HT1080 (cell line): ENCODE data around the gene GMNC. TPM values are rescaled to one million over a fixed set of nuclear protein-coding genes. Genes with fewer than 3 reads are reported as not detected.
"Not testable (repeated sequence)": the region's sequence is repeated elsewhere in the genome, so short reads cannot be mapped to it uniquely, and the experiment has no call there.

Source experiments
- DNase-seq: peaks from one replicate; pipeline ENCODE4 v3.0.0-alpha.2; 2015; ENCODE audit warnings: low read depth
- polyA plus RNA-seq, 2 experiments: library from polyadenylated mRNA; depleted of rRNA; stranded (reverse); fragments of >200 nt; gene quantifications; 2 replicates each; pipeline ENCODE4 v1.2.3, GENCODE V29; 2015
- total RNA-seq: library from RNA; depleted of rRNA; stranded (reverse); fragments of >200 nt; shearing (Covaris generic); gene quantifications from 2 replicates; pipeline ENCODE4 v1.2.3, GENCODE V29; 2014; rRNA removed

Gene GMNC, protein sequence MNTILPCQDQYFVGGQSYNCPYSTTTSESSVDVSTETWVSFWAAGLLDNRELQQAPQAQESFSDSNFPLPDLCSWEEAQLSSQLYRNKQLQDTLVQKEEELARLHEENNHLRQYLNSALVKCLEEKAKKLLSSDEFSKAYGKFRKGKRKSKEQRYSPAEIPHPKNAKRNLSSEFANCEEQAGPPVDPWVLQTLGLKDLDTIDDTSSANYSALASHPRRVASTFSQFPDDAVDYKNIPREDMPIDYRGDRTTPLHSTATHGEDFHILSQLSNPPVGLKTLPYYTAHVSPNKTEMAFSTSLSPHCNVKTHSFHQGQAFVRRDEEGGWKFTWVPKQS
- not detected in 2 replicates for total RNA-seq
- not detected in 2 replicates for polyA plus RNA-seq (2015; cell fraction: cytosol; rRNA removed)
- not detected in 2 replicates for polyA plus RNA-seq (2015; cell fraction: nucleus; rRNA removed)

DNA sequence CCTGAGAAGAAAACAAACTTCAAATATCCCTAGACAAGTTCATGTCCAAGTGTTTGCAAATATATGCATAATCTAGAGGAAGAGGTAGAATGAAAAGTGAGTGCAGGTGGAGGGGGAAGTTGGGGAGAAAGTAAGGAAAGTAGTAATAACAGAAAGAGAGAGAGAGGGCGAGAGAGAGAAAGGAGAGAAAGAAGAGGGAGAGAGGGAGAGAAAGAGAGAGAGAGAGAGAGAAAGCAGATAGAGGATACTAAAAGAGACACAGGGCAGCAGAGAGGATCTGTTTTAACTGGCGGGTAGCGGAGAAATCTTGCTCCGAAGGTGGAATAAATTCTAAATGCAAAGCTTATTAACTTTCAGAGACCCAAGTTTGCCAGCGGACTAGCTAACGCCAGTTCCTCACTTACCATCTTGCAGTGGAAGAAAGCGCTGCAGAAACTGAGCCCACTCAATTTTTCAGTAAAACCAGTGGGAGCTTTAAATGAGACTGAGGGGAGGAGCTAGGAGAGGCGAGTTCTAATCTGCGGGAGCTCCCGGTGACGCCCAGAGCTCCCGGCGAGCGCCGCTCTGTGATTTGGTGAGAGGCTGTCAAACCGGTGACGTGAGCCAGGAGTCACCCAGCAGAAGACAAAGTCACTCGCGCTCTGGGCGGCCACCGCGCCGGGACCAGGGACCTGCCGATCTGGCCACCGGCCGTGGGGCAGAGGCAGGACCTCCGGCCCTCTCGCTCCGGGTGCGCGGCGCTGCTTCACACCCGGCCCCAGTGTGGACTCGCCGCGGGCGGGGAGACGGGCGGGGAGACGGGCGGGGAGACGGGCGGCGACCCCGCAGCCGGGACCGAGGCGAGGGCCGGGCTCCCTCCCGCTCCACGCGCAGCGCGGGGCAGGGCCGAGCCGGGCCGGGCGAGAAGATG is at the start of gene GMNC:
TSS of gene GMNC (minus strand) at position 486 of the 910 bp plus-strand sequence. CDS start at position 407, 79 bp downstream.
- peak; percentile 56 for DNase-seq

DNA sequence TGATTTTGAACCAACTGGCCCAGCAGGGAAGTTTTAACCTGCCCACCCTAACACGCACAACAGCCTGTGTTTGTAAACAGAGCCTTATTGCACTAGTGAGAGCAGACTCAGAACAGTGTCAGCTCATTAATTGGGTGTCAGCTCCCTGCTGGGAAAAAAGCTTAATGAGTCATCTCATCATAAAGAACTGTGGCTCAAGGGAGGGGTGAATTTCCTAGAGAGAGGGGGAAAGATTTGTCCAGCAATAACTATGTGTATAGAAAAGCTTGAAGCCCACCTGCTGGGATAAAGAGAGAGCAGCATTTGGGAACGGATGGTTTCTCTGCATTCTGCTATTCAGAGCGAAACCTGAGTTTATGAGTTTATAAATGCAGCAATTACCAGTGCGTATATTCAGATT is 48.9 kb upstream of the GMNC start:
- peak; percentile 14 for DNase-seq

DNA sequence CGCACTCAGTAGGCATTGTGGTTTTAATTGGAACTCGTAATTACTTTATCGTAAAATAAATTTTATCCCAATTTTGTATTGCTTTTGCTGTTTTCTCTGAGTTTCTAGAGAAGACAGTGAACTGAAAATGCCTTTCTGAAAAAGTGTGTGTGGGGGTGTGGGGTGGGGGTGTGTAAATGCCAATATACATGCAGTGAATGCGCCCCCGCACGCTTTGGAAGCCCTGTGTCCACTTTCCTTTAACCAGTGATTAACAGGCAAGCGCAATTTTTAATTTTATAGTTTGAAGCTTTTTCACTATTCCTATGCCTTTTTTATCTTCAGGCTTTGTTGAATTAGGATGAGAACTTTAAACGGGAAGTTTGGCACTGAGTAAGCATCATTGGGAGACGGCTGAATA is 47.4 kb upstream of the GMNC start:
- DNase-seq, result no peak

DNA sequence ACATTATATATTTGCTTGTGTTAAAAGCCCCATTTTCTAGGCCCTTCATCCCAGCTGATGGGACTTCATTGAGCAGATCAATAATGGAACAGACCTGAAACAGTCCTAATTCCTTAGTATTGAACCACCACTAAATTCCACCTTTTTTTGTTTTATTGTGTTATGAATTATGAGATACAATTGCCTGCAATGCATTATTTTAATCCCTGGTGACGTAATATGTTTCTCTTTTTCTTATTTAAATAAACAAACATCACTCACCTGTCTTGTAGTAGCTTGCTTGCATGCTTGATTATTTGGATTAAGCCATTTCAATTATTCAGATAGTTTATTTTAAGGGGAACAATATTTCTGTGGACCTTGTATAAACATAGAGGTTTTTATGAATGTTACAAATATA is 40.7 kb upstream of the GMNC start:
- DNase-seq, result no peak

DNA sequence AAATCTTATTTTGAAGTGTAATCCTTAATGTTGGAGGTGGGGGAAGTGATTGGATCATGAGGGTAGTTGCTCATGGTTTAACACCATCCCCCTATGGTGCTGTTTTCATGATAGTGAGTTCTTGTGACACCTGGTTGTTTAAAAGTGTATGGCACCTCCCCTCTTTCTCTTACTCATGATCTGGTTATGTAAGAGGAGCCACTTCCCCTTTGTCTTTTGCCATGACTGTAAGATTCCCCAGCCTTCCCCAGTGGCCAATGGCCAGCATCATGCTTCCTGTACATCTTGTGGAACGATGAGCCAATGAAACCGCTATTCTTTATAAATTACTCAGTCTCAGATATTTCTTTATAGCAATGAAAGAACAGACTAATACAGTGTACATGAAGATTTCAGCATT is 39.8 kb upstream of the GMNC start:
- peak; percentile 80 for DNase-seq

DNA sequence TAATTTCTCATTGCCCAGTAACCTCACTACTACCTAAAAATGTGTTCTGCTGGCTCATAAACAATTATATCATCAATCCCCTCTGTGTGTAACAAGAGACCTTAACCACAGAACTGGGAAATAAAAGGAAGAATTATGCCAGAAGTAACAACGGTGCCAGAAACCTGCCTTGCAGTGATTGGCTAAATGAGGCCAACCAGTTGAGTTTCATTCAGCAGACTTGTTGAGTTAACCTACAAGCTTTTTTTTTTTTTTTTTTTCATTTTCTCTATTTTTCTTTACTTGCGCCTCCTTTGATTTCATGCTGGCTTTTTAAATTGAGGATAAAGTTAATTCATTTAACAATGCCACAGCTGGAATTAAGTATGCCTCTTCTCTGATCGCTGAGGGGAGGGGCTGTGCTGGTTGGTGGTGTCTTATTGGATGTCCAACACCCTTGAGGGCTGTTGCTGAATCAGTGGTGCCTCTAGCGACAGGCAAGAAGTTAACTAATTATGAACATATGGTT is 30.0 kb upstream of the GMNC start:
- peak; percentile 59 for DNase-seq

DNA sequence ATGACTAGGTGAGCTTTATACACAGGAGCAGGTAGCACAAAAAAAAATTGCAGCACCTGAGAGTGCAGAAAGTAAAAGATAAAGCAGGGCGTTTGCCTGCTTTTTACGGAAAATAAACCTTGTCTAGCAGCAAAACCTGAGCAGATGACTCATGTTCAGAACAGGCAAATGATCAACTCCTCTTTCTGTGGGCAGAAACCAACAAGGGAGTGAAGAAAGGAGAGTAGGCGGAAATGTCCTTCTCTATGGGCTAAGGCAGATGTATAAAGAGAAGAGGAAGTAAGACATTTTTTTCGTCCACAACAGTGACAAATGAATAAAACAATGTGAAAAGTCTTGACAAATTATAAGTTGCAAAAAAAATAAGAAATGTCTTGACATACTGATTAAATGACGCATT is 24.5 kb upstream of the GMNC start:
- DNase-seq, result peak; percentile 47

DNA sequence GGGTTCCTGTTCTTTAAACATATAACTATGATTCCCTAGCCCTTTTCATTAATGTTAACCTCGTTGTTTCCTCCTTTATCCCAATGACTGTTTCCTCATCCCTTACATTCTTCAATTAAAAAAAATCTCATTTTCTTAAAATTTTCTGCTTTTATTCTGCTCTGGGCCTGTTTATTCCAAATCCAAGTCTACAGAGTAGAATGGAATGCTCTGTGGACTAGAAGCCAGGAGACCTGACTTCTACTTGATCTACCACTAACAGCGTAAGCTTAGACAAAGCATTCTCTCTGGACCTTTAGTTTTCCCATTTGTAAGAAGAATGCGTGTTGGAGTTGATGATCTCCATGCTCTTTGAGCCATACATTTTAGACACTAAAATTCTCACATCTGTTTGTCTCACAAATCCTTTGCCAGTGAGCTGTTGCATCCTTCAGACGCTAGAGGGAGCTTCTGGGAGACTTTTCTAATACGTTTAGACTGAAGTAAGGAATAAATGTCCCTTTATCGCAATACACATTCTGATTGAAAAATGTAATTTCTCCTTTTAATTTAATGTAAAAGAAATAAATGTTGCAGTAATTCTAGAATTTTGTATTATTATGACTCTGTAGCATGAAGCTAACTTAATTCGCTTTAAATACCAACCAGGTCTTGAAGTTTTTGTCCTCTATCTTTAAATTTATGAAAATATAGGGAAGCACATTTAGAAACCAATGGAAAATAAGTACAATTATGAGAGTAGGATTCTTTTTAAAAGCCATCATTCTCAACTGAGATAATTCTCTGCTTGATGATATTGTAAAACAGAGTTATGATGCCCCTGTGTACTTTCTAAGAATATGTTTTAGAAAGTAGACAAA is 21.7 kb upstream of the GMNC start:
- DNase-seq, result peak; percentile 62

DNA sequence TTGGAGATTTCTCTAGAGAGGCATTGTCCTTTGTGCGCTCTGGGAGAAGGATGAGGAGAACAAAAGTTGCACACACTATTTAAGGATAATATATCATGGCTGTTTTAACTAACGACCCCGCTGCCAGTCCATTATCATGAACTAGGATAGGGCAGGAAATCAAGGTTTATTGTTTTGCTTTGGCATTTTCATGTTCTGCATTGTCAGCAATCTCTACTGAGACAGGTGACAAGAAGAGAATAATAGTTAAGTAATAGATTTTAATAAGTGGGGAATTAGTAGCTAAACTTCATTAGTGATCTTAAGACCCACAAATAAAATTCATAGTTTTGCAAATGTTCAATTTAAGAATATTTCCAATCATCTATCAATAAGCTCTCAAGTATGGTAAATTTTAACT is 20.6 kb upstream of the GMNC start:
- no peak for DNase-seq

DNA sequence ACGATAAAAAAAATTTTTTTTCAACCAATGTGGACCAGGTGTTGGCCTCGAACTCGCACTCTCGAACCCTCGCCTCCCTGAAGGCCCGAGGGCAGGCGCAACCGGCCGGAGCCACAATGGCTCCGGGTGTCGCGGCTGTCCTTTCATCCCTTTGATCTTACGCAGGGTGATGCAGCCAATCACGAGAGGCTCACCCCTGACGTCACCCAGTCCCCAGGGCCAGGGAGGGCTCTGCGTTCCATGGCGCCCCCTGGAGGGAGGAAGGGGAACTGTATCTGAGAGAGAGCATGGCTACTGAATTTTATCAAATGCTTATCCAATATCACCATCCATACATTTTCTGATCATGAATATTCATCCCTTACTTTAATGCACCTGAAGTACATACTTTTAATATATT is 15.4 kb upstream of the GMNC start:
- DNase-seq, result no peak

DNA sequence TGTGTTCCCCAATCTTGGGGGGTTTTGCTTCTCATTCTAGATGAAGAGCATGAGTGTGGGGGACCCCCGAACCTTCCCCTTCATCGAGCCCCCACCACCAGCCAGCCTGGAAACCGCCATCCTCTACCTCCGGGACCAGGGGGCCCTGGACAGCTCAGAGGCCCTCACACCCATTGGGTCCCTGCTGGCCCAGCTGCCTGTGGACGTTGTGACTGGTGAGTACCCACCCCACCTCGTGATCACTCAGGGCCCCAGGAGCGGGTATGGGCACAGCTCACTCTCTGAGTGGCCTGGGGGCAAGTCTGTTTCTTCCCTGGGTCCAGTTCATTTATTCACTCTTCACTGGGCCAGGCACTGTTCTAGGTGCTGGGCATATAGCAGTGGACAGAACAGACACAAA is 13.9 kb upstream of the GMNC start:
- DNase-seq, result not testable (repeated sequence)

DNA sequence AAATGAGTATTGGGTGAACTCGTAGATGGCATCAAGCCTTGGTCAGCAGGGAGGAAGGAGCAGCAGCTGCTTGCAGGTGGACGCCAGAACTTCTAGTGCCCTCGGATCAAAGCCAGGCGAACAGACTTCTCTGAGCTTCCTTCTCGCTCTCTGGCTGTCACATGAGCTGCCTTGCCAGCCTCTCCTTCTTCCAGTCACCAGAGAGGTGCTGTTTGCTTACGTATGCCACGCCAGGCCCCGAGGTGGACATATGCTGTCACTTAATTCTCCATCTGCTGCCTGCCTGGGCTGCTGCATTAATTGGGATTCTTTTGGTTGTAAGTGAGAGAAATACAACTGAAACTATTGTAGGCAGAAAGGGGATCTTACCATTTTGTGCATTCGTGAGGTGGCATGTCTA is 12.6 kb upstream of the GMNC start:
- not testable (repeated sequence) for DNase-seq

DNA sequence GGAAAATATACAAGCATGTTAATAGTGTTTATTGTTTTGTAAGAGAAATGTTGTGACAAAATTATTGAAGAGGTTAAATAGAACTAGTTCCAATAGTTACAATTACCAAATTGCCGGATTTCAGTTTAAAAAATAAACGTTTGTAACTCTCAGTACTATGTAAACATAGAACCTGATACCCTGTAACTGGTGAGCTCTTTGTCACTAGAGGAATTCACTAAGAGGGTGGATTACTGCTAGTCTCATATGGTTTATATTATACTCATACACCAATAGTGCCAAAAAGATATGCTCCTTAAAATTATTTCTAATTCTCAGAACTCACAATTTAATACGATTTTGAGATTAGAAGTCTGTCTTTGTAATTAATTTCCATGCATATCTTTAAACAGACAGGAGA is 7.6 kb upstream of the GMNC start:
- no peak for DNase-seq

DNA sequence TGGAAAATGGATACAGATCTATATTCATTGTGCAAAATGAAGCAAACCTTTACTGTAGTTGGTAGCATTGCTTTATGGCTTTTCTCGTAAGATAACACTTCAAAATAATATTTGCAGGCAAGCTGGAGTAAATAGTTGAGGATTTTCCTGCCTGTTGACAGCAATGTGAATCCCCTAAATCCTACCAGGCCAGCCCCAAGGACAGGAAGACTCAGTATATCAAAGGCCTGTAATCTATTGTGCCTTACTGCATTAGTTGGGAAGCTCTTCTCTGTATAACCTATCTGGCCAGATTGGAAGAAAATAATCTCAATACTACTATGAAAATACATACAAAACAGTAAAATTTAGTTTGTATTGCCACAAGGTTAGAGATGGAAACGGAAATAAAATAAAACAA is 4.6 kb upstream of the GMNC start:
- no peak for DNase-seq

DNA sequence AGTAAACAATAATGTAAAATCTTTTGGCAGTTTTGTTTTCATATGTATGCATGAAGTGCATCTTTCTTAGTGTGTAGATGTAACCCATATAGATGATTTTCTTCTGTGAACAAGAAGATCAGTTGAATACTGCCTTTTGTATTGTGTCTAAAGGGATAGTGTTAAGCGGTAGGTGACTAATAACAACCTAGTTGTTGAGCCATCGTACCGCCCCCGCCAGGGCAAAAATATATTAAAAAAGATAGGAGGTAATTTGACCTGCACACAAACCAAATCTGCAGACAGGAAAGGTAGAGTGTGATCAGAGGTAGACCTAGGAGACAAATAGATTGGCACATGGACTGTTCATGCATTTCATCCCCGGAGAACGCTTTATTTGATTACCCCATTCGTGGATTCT is 3.3 kb upstream of the GMNC start:
- DNase-seq, result peak; percentile 15

DNA sequence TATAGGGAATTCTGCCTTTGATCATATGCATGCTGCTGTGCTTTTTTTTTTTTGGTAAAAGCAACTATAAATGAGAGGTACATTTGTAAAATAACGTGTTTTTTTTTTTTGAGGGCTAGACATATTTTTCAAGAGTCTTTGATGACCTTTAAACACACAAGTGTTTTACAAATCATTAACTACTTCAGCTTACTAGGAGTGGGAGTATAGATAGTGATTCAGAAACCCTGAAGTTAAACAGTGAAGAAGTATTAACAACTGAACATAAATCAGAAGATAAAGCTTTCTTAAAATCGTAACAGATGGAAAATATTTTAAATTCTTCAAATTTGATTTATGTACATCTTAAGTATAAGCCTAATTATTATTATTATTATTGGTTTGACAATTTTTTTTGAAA is 2.9 kb upstream of the GMNC start:
- no peak for DNase-seq

DNA sequence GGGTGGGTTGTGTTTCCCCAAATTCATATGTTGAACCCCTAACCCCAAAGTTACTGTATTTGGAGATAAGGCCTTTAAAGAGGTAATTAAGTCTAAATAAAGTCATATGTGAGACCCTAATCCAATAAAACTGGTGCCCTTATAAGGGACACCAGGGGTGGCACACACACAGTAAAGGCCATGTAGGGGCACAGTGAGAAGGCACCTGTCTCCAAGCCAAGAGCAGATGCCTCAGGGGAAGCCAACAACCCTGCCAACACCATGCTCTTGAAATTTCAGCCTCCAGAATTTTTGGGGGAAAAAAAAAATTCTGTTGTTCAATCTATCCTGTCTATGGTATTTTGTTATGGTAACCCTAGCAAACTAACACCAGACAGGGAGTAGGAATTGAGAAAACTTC is 1.5 kb upstream of the GMNC start:
- no peak for DNase-seq

DNA sequence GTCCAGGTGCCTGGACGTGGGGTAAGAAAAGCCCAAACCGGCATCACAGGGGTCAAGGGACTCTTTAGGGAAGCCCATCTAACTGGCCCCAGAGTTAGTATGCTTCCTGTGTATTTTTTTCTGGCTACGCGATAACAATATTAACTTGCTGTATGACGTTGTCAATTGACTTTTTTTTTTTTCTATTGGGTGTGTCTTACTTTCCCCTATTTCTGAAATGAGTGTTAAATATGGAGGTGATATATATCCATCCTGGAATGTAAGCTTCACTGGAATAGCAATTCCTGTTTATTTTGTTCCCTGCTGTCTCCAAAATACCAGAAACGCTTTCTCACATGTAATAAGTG is 598 bp upstream of the GMNC start:
- DNase-seq, result no peak

DNA sequence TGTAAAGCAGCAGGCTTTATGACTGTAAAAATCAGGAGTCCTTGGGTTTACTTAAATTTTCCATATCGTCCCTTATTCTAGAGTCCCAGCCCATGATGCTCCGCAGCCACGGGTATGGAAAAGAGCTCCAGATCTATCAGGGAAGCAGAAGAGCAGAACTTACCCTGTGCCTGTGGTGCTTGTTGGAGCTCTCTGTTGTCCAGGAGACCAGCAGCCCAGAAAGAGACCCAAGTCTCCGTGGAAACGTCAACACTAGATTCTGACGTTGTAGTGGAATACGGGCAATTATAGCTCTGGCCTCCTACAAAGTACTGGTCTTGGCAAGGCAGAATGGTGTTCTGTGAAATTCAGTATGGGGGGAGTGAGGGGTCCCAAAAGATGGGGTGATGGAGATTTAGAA is 2.0 kb downstream of the GMNC start:
- DNase-seq, result no peak

DNA sequence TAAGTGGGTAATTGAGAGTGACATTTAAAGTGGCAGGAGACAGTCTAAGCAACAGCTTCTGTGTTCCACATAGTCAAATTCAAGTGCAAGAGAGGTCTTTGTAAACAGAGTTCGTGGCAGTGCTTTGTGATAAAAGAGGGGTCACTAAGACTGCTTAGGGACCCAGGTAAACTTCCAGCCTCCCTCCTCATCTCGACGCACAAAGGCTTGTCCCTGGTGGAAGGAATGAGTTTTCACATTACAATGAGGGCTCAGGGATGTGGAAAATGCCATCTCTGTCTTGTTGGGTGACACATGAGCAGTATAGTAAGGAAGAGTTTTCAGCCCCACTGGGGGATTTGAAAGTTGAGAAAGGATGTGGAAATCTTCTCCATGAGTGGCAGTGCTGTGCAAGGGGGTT is 7.3 kb downstream of the GMNC start:
- no peak for DNase-seq

DNA sequence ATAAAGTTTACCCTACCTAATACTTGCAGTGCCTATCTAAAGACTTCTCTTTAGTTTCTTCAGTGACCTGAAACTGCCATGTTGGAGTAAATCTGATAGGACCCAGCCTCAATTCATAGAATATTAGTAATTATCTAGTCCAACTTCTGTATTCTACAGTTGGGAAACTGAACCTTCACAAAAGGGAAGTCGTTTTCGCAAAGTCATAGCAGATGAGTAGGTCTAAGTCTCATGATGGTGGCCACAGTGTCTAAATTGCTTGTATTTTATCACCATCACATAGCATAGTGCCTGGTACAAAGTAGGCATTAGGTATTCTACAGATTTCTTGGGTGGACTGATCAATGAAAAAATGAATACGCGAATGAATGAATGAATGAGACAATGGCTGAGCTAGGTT is 8.4 kb downstream of the GMNC start:
- no peak for DNase-seq
